NB4 (cell line): ENCODE measurements around the gene KRTDAP.

Experiments used
- CTCF ChIP-seq: IDR thresholded peaks from one replicate; pipeline ENCODE4 v1.5.1; 2012; ENCODE audit warnings: low read depth, low read length
- MYC ChIP-seq: IDR thresholded peaks from 2 replicates; pipeline ENCODE4 v1.6.1; 2011; ENCODE audit warnings: low read depth, low read length
- POLR2A ChIP-seq: IDR thresholded peaks from 2 replicates; pipeline ENCODE4 v1.6.1; 2011; ENCODE audit warnings: mild to moderate bottlenecking; ENCODE audit not compliant: insufficient read length; ENCODE audit errors: extremely low read depth

- no peak for TF ChIP-seq CTCF
- no peak for TF ChIP-seq POLR2A
- TF ChIP-seq MYC: no peak
Measured at GRCh38 chr19:35497406-35497805, 7.1 kb upstream of the KRTDAP start.
